GM21390 (cell line): ENCODE data around the gene CAPN5.

Experiments
- ATAC-seq: cut with Tn5 transposase; IDR thresholded peaks from one replicate; pipeline ENCODE4 v1.9.1; 2021; ENCODE audit not compliant: unreplicated experiment

CAPN5 gene

GRCh38 chr11:77159937-77160495, 93.2 kb downstream of the CAPN5 start:
- ATAC-seq = no peak

- no peak for ATAC-seq
Observed at GRCh38 chr11:77163271-77163670, 96.5 kb downstream of the CAPN5 start.

GRCh38 chr11:77165066-77165465, 98.3 kb downstream of the CAPN5 start:
- no peak for ATAC-seq

GRCh38 chr11:77166021-77166420, 99.2 kb downstream of the CAPN5 start:
- no peak for ATAC-seq

- ATAC-seq = no peak
Observed at GRCh38 chr11:77167111-77167626, 100.4 kb downstream of the CAPN5 start.

- no peak for ATAC-seq
Observed at GRCh38 chr11:77167791-77168190, 101.0 kb downstream of the CAPN5 start.

GRCh38 chr11:77170107-77170506, 103.3 kb downstream of the CAPN5 start:
- ATAC-seq = no peak

- no peak for ATAC-seq
Observed at GRCh38 chr11:77171254-77171653, 104.5 kb downstream of the CAPN5 start.

- no peak for ATAC-seq
Observed at GRCh38 chr11:77171885-77172665, 105.3 kb downstream of the CAPN5 start.

GRCh38 chr11:77172666-77172982, 105.9 kb downstream of the CAPN5 start:
- ATAC-seq = no peak

GRCh38 chr11:77173494-77173893, 106.7 kb downstream of the CAPN5 start:
- ATAC-seq = no peak

- ATAC-seq = no peak
Observed at GRCh38 chr11:77174559-77174958, 107.8 kb downstream of the CAPN5 start.

- no peak for ATAC-seq
Observed at GRCh38 chr11:77175021-77175842, 108.5 kb downstream of the CAPN5 start.
